NCI-H524 treated with DMSO at 0.1 percent for 48 hours (cell line): Measurements from ENCODE around the gene PLCH2.
A peak's percentile ranks its signal among the peaks of the same experiment; 100 is the strongest.

Experiments used
- DNase-seq: peaks from one replicate; lab custom pipeline; 2025; lab: John Stamatoyannopoulos, UW

Gene PLCH2

DNA sequence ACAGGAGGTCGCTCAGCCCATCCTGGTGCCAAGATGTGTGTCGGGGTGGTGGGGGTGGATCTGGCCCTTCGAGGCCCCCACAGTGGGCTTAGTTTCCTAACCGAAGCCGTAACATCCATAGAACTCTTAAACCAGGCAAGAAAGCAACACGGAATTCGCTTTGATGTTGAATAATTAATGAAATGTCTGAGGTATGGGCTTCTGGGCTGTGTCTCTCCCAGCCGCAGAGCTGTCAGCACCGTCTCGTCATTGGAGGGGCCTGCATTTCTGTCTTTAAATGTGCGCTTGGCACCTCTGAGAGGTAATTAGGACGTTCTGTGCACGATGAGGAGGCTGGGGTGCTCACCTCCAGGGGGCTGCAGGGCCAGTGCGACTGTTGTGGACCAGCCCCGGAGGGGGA lies 13.3 kb upstream of the PLCH2 start:
- no peak for DNase-seq

DNA sequence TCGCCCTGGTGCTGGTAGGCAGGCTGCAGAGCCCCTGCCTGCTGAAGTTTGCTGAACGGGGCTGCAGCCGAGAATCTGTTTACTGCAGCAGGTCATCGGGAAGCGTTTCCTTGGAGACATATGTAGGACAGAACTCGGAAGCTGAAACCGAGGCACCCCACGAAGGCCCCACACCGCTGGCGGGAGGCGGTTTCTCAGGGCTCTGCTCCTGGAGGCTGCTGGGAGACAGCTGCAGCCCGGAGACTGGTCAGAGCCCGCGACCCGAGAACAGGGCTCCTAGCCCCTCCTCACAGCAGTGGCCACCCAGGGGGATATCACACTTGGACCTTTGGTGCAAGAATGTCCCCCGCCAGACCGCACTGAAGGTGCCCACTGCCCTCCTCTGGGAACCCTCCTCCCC lies 12.7 kb upstream of the PLCH2 start:
- no peak for DNase-seq

DNA sequence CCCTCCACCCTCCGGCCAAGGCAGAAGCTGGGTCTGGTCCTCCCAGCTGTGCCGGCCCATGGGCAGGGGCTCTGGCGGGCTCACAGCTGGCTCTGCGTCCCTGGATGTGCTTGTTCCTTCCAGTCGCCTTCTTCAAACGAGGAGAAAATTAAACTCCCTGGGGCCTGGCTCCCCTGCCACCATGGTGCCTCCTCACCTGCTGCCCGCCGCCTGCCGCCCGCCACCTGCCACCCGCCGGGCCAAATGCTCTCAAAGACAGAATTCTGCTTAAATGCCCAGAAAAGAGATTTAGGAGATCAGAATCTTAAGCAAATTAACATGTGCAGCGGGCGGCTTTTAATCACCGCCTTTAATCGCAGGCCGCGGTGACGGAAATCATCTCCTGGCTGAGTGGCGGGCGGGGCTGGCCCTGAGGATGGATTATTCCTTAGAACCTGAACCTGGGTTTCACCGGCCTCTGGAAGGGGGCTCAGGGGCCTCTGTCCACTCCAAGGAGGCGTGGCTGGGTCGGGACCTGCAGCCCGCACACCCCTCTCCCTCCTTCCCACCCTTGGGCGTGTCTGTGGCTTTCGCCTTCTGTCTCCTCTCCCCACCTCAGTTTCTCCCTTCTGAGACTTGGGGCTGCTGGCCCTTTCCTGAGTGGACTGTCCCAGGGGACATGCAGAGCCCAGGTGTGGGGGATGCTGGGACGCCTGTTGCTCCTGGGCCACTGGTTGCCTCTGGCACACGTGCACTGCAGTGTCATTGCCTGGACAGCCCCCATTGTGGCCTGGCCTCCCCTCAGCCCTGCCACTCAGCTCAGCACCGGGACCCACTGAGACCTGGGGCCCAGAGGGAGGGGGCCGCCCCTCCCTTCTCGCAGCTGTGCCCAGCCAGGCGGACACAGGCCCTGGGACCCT lies 10.5 kb upstream of the PLCH2 start:
- peak; percentile 68 for DNase-seq

DNA sequence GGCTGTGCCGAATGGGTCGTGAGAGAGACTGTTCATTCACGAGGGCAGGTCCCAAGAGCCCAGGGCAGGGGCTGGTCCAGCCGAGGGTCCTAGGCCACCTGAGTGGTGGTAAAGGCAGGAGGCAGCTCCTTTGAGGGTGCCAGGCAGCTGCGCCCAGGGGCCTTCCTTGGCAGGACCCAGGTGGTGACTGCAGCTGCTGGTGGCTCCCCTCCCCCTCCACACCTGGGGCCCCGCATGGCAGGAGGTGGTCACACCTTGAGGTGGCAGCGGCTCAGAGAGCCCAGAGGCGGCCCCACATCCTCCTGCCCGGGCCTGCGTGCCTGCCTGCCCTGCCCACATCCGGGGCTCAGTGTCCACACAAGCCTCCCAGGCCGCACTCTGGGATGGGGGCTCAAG lies 9.8 kb upstream of the PLCH2 start:
- no peak for DNase-seq

- no peak for DNase-seq
These were observed 9.0 kb upstream of the PLCH2 start for GRCh38 chr1:2466958-2467554.

DNA sequence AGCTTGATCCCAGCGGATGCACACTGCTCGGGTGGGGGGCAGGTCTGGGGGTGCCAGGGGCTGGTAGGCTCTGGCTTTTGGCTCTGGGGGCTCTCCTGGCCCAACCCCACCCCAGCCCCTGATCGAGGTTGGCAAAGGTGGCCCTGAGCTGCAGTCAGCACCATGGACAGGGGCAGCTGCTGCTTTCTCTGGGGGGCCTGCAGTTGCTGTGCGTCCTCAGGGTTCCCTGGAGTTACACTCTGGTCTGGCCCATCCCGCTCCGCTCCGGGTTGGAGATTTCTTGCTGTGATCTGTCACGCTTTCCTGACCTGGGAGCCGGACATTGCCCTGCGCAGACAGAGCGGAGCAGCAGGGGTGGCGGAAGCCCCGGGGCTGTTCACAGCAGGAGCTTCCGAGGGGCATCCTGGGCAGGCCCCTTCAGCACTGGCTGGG lies 8.0 kb upstream of the PLCH2 start:
- no peak for DNase-seq

DNA sequence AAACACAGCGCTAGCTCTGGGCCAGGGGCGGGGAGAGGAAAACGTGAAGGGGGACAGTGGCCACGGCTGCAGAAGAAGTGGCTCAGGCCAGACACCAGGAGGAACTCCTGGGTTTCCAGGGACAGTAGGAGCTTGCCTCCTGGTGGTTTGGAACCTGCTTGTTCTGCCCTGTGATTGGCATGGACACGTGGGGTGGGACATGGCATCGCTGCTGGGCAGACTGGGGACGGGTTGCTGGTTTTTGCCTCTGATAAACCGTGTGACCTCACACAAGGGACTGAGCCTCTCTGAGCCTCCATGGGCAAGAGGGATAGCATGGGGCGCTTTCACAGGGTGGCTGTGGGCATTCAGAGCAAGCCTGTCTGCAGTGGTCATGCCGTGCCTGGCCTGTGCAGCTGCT lies 7.5 kb upstream of the PLCH2 start:
- no peak for DNase-seq

DNA sequence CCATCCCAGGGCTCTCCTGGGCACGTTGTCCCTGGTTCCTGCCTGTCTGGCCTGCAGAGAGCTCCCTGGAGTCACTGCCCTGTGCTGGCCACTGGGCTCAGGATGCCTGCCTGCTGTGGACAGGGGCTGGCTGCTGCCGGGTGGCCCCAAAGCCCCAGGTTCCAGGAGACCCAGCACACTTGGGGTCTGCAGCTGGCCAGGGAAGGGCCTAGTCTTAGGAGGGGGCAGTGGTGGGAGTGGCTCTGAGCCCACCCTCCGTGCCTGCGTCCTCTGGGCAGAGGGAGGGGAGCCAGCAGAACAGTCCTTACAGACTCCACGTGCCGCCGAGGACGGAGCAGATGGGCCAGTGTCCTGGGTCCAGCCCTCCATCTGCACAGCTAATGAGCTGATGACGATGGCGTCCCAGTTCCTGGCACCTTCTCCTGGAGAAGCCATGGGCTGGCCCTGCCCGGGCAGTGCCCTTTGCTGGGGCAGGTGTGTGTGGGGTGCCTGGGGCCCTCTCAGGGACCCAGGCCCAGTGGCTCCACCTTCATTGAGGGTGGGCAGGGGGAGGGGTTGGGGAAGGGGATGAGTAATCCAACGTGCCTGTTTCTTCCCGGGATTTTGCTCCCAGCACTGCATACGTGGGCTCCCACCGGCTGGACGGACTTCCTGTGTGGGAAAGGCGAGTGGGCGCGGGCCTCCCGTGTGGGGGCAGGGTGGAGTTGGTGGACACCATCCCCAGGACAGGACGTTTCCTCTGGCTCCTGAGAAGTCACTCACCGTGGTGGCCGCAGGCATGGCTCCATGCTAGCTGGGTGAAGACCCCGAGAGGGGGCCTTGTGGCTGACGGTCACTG lies 6.8 kb upstream of the PLCH2 start:
- no peak for DNase-seq

GRCh38 chr1:2470290-2471158 lies 5.6 kb upstream of the PLCH2 start:
- peak; percentile 86 for DNase-seq

- no peak for DNase-seq
These were observed 5.0 kb upstream of the PLCH2 start for GRCh38 chr1:2471159-2471471.

- no peak for DNase-seq
These were observed 4.5 kb upstream of the PLCH2 start for GRCh38 chr1:2471587-2472001.

- peak; percentile 66 for DNase-seq
These were observed 4.0 kb upstream of the PLCH2 start for GRCh38 chr1:2472109-2472508.

DNA sequence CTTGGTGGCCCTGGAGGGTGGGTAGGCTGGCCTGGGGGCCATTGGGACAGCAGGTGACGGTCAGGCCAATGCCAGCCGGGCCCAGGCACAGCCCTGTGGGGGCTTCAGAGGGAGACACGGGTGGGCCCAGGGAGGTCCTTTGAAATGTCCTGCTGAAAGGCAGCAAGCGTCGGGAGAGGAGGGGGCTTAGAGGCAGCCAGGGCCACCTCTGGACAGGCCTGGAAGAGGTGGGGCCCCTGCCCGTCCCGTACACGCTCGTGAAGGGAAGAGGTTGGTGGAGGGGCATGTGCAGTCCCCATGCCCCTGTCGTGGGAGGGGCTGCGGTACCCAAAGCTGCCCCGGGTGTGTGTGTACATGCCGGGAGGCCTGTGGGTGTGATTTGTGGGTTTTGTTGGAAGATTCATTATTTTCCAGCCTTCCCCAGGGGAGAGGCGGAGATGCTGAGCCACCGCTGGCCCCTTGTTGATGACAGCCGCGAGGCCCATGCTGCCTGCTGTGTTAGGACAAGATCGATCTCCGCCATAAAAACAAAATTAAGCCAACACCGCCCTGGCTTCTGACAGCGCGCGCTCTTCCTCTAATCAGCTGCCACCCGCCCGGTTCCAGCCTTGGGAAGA lies 3.4 kb upstream of the PLCH2 start:
- no peak for DNase-seq

GRCh38 chr1:2473198-2473597 lies 2.9 kb upstream of the PLCH2 start:
- no peak for DNase-seq

- no peak for DNase-seq
These were observed 1.8 kb upstream of the PLCH2 start for GRCh38 chr1:2474104-2474844.

- no peak for DNase-seq
These were observed 1.1 kb upstream of the PLCH2 start for GRCh38 chr1:2474933-2475371.

DNA sequence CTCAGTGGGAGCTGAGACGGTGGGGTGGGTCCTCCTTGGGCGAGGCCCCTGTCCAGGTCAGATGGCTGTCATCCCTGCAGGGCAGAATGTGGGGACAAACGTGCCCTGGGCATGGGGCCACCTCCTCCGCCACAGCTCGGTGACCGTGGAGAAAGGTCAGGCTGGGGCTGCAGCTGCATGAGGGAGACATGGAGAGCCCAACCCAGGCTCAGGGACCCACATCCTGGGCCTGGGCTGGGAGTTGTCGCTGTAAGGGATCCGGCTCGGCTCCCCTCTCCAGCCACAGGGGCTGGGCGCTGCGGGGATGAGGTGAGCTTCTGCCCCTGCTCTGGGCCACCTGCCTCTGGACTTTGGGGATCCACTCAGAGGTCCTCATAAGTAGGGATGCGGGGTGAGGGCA lies 518 bp upstream of the PLCH2 start:
- DNase-seq: no peak

DNA sequence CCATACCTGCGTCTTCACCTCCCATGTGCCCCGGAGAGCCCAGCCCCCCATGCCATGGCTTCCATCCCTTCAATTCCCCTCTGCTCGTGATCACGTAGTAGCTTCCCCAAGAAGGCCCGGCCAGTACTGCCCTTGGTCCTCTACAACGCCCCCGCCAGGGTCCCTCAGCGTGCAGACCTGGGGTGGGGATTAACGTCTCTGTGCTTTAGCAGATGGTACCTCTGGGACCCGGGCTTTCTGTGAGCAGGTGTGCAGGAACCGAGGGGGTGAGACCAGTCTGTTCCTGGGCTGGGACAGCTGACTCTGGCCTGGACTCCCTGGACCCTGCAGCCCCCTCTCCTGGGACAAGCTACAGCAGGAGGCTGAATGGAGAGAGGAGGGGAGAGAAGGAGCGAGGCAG lies 1.2 kb downstream of the PLCH2 start:
- peak; percentile 74 for DNase-seq

- DNase-seq: no peak
These were observed 1.9 kb downstream of the PLCH2 start for GRCh38 chr1:2477791-2478499.

GRCh38 chr1:2479186-2479585 lies 3.1 kb downstream of the PLCH2 start:
- no peak for DNase-seq
